ENCODE results near the gene KCNIP1.

GRCh38 chr5:170781946-170782345 lies 278.1 kb downstream of the KCNIP1 start:
- TF ChIP-seq RAD21 (IDR thresholded peaks at IDR 0.05; ENCODE audit: insufficient read depth, low read depth, low read length): no peak
- no peak for TF ChIP-seq REST (IDR thresholded peaks at IDR 0.05; ENCODE audit: low read depth, low read length)
- TF ChIP-seq, protein P1, sequence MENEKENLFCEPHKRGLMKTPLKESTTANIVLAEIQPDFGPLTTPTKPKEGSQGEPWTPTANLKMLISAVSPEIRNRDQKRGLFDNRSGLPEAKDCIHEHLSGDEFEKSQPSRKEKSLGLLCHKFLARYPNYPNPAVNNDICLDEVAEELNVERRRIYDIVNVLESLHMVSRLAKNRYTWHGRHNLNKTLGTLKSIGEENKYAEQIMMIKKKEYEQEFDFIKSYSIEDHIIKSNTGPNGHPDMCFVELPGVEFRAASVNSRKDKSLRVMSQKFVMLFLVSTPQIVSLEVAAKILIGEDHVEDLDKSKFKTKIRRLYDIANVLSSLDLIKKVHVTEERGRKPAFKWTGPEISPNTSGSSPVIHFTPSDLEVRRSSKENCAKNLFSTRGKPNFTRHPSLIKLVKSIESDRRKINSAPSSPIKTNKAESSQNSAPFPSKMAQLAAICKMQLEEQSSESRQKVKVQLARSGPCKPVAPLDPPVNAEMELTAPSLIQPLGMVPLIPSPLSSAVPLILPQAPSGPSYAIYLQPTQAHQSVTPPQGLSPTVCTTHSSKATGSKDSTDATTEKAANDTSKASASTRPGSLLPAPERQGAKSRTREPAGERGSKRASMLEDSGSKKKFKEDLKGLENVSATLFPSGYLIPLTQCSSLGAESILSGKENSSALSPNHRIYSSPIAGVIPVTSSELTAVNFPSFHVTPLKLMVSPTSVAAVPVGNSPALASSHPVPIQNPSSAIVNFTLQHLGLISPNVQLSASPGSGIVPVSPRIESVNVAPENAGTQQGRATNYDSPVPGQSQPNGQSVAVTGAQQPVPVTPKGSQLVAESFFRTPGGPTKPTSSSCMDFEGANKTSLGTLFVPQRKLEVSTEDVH (IDR thresholded peaks at IDR 0.05; ENCODE audit: low read depth, partially characterized antibody): no peak
- no peak for TF ChIP-seq YBX1 (IDR thresholded peaks at IDR 0.05)
- TF ChIP-seq EZH2 (IDR thresholded peaks at IDR 0.05; ENCODE audit: borderline replicate concordance, control insufficient read depth, low read depth, low read length): no peak
- TF ChIP-seq CHD2 (IDR thresholded peaks at IDR 0.05; ENCODE audit: borderline replicate concordance, low read depth, low read length): no peak
- TF ChIP-seq, protein P2, sequence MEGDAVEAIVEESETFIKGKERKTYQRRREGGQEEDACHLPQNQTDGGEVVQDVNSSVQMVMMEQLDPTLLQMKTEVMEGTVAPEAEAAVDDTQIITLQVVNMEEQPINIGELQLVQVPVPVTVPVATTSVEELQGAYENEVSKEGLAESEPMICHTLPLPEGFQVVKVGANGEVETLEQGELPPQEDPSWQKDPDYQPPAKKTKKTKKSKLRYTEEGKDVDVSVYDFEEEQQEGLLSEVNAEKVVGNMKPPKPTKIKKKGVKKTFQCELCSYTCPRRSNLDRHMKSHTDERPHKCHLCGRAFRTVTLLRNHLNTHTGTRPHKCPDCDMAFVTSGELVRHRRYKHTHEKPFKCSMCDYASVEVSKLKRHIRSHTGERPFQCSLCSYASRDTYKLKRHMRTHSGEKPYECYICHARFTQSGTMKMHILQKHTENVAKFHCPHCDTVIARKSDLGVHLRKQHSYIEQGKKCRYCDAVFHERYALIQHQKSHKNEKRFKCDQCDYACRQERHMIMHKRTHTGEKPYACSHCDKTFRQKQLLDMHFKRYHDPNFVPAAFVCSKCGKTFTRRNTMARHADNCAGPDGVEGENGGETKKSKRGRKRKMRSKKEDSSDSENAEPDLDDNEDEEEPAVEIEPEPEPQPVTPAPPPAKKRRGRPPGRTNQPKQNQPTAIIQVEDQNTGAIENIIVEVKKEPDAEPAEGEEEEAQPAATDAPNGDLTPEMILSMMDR (IDR thresholded peaks at IDR 0.05 in 2 of 3, conservative IDR thresholded peaks at IDR 0.05 in 1 of 3; ENCODE audit: control insufficient read depth in 2 of 3, extremely low read depth in 1 of 3, insufficient read depth in 1 of 3, low read depth in 3 of 3, low read length in 3 of 3): no peak

Data from GM12878 (cell line).